ENCODE results near the gene MPRIP.

GRCh38 chr17:17171186-17171585 is 128.9 kb downstream of the MPRIP start:
- TF ChIP-seq CTCF (IDR thresholded peaks at IDR 0.05; ENCODE audit: poor library complexity) (no peak), EZH2phosphoT487 (IDR thresholded peaks at IDR 0.05; ENCODE audit: low read depth, severe bottlenecking, unreplicated experiment) (no peak)
